K562 (cell line): ENCODE results near the gene ADAMTS7. TPM values are rescaled to one million over a fixed set of nuclear protein-coding genes. Genes with fewer than 3 reads are reported as not detected.
A peak's percentile ranks its signal among the peaks of the same experiment; 100 is the strongest.

Source experiments
- ARNT ChIP-seq, 2 experiments: fragments of 450-650 bp; IDR thresholded peaks; 2 replicates each; pipeline ENCODE4 v1.6.1; 2016; ENCODE audit warnings: mild to moderate bottlenecking in 1 of 2
- CHD1 ChIP-seq: fragments of 200-600 bp; sonication (generic); IDR thresholded peaks from one replicate; pipeline ENCODE4 v1.6.1; 2012; ENCODE audit warnings: mild to moderate bottlenecking, moderate library complexity, low read length, inconsistent platforms
- ESRRA ChIP-seq: fragments of 450-650 bp; IDR thresholded peaks from 2 replicates; pipeline ENCODE4 v1.6.1; 2014; ENCODE audit warnings: low read depth, mild to moderate bottlenecking, moderate library complexity, borderline replicate concordance
- ESRRB ChIP-seq: fragments of 250-450 bp; sonication (Bioruptor Pico); IDR thresholded peaks from 2 replicates; pipeline ENCODE4 v1.5.0; 2020; ENCODE audit warnings: mild to moderate bottlenecking, moderate library complexity, borderline replicate concordance
- GMEB1 ChIP-seq: fragments of 250-450 bp; sonication (Bioruptor Pico); IDR thresholded peaks from 2 replicates; pipeline ENCODE4 v1.4.0; 2020; ENCODE audit warnings: mild to moderate bottlenecking
- HNRNPUL1 ChIP-seq: fragments of 200-400 bp; formaldehyde crosslinking; IDR thresholded peaks from 2 replicates; pipeline ENCODE4 v1.6.1; 2017; ENCODE audit warnings: low read length
- ILF3 ChIP-seq: fragments of 450-650 bp; IDR thresholded peaks from 2 replicates; pipeline ENCODE4 v1.6.1; 2018; ENCODE audit warnings: antibody characterized with exemption, mild to moderate bottlenecking, moderate library complexity, borderline replicate concordance
- KLF13 ChIP-seq: fragments of 450-650 bp; IDR thresholded peaks from 2 replicates; pipeline ENCODE4 v1.6.1; 2016; ENCODE audit warnings: missing genetic modification characterization, low read depth, mild to moderate bottlenecking, missing compliant biosample characterization, moderate library complexity, borderline replicate concordance
- MED1 ChIP-seq: sonication (generic); formaldehyde crosslinking; IDR thresholded peaks from 2 replicates; pipeline ENCODE4 v1.8.1; 2023; ENCODE audit warnings: missing genetic modification reagents, borderline replicate concordance
- MEF2A ChIP-seq: IDR thresholded peaks from 2 replicates; pipeline ENCODE4 v1.6.1; 2011; ENCODE audit warnings: low read depth, mild to moderate bottlenecking, low read length, moderate library complexity; ENCODE audit not compliant: control insufficient read depth
- MYBL2 ChIP-seq, 2 experiments: fragments of 450-650 bp in 1 of 2; sonication (generic) in 1 of 2; formaldehyde crosslinking in 1 of 2; IDR thresholded peaks; 2 replicates each; pipeline versions ENCODE4 v1.6.1 to v1.8.1; 2017 to 2022; ENCODE audit warnings: borderline replicate concordance in 1 of 2, inconsistent platforms in 1 of 2, low read depth in 1 of 2, mild to moderate bottlenecking in 1 of 2, missing genetic modification reagents in 1 of 2, moderate library complexity in 1 of 2
- NFIX ChIP-seq: fragments of 250-450 bp; sonication (Bioruptor Pico); IDR thresholded peaks from 2 replicates; pipeline ENCODE4 v1.4.0; 2020; ENCODE audit warnings: low read depth, mild to moderate bottlenecking, moderate library complexity
- NFXL1 ChIP-seq: fragments of 450-650 bp; formaldehyde crosslinking; IDR thresholded peaks from 2 replicates; pipeline ENCODE4 v1.4.0; 2021; ENCODE audit warnings: mild to moderate bottlenecking
- NR2C2 ChIP-seq, 2 experiments: fragments of 200-800 bp in 1 of 2; sonication (Bioruptor generic) in 1 of 2; sonication (generic) in 1 of 2; formaldehyde crosslinking in 1 of 2; IDR thresholded peaks; 2 replicates each; pipeline versions ENCODE4 v1.6.1 to v1.8.0; 2016 to 2022; ENCODE audit warnings: mild to moderate bottlenecking in 1 of 2, missing compliant biosample characterization in 1 of 2, missing genetic modification characterization in 1 of 2, missing genetic modification reagents in 1 of 2
- PHF21A ChIP-seq: fragments of 450-650 bp; IDR thresholded peaks from 2 replicates; pipeline ENCODE4 v1.6.1; 2017; ENCODE audit warnings: low read depth, borderline replicate concordance
- RBM14 ChIP-seq: fragments of 200-400 bp; formaldehyde crosslinking; IDR thresholded peaks from 2 replicates; pipeline ENCODE4 v1.6.1; 2018; ENCODE audit warnings: low read depth, mild to moderate bottlenecking, low read length, moderate library complexity, borderline replicate concordance; ENCODE audit not compliant: insufficient read depth
- RHOXF2B ChIP-seq: fragments of 250-450 bp; sonication (Bioruptor Pico); conservative IDR thresholded peaks from 2 replicates; pipeline ENCODE4 v1.5.1; 2021
- RNF2 ChIP-seq: sonication (generic); IDR thresholded peaks from 2 replicates; pipeline ENCODE4 v1.6.1; 2016
- SREBF2 ChIP-seq: sonication (generic); formaldehyde crosslinking; IDR thresholded peaks from 2 replicates; pipeline ENCODE4 v1.4.0; 2020; ENCODE audit warnings: mild to moderate bottlenecking, missing genetic modification reagents
- SUPT5H ChIP-seq: fragments of 450-650 bp; IDR thresholded peaks from 2 replicates; pipeline ENCODE4 v1.6.1; 2016
- TEAD1 ChIP-seq, 2 experiments: fragments of 450-650 bp in 1 of 2; sonication (generic) in 1 of 2; formaldehyde crosslinking; IDR thresholded peaks; 2 replicates each; pipeline versions ENCODE4 v1.4.0 to v1.8.0; 2020 to 2022; ENCODE audit warnings: mild to moderate bottlenecking in 2 of 2, missing genetic modification reagents in 1 of 2
- ZNF668 ChIP-seq: fragments of 250-450 bp; sonication (Bioruptor Pico); IDR thresholded peaks from 2 replicates; pipeline ENCODE4 v1.8.0; 2022; ENCODE audit warnings: mild to moderate bottlenecking, inconsistent platforms
- polyA plus RNA-seq, 8 experiments: library from polyadenylated mRNA; depleted of rRNA in 4 of 8; stranded (reverse) in 5 of 8; unstranded in 3 of 8; fragments of >200 nt; fragmentation: Nextera tagmentation in 2 of 8; fragmentation: Illumina TruSeq in 1 of 8; extraction: Ambion mirVana in 2 of 8; extraction: Trizol in 1 of 8; gene quantifications; 2 replicates each; pipeline versions ENCODE4 v1.2.1 to v1.2.3, GENCODE V29; 2011 to 2014; ENCODE audit warnings: inconsistent platforms in 1 of 8, missing spikeins in 1 of 8
- total RNA-seq, 7 experiments: library from RNA; depleted of rRNA in 6 of 7; stranded (reverse); fragments of >200 nt in 6 of 7; fragmentation: Illumina TruSeq in 2 of 7; extraction: Trizol in 2 of 7; gene quantifications; 2 replicates each; pipeline versions ENCODE4 v1.2.1 to v1.2.3, GENCODE V29; 2011 to 2021; ENCODE audit warnings: low replicate concordance in 1 of 7

Gene ADAMTS7
- total and polyA plus RNA-seq, 9 of the 15 experiments (the other 6 are each of a cell fraction or from before 2014, with no cell fraction given): 0.05 to 0.07 TPM; not detected in 7

DNA sequence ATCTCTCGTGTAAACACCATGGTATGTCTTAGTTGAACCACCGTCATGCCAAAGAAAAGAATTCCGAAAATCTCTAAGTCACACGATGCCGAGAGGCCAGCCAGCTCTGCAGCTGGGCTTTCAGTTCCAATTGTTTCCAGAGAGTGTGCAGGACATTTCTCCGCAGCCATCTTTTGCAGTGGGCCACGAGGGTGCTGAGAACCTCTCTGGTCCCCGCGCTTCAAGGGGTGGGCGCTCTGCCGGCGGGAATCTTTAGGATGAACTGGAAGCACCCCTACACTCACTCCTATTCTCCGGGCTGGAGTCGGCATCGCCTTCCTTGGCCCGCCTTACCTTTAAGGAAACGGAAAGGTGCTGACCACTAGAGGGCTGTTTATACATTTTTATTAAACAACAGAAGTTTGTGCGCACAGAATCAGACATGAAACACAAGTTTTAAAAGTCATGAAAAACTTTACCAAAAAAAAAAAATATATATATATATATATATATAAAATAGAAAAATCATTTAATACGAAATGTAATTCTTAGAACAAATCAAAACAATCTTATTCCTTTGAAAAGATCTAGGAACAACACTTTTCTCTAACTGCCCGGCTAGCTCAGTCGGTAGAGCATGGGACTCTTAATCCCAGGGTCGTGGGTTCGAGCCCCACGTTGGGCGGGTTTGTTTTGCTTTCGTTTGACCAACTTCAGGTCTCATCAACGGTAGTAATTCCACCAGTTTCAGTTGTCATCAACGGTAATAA, 48.9 kb upstream of the ADAMTS7 start (continued):
- TF ChIP-seq ESRRB (CRISPR knock-in tag) (no peak), RHOXF2B (CRISPR knock-in tag) (no peak), MEF2A (no peak), ARNT (IDR thresholded peaks at IDR 0.05) (no peak), KLF13 (tag) (no peak), ILF3 (no peak), RBM14 (no peak), NFIX (no peak), PHF21A (no peak), SREBF2 (no peak), TEAD1 (CRISPR knock-in tag; IDR thresholded peaks at IDR 0.05) (no peak), RNF2 (no peak), CHD1 (no peak), SUPT5H (no peak), ESRRA (no peak), ZNF668 (CRISPR knock-in tag) (no peak), MED1 (no peak), NFXL1 (CRISPR knock-in tag) (no peak), GMEB1 (CRISPR knock-in tag) (no peak), MYBL2 (IDR thresholded peaks at IDR 0.05; ENCODE audit: low read depth) (peak; percentile 70), MYBL2 (CRISPR knock-in tag; IDR thresholded peaks at IDR 0.05; ENCODE audit: borderline replicate concordance) (no peak), HNRNPUL1 (no peak), NR2C2 (CRISPR knock-in tag; IDR thresholded peaks at IDR 0.05) (no peak), NR2C2 (tag; IDR thresholded peaks at IDR 0.05) (no peak)
